Measurements from ENCODE around the gene TOB1. TPM values are rescaled to one million over a fixed set of nuclear protein-coding genes. Genes with fewer than 3 reads are reported as not detected.

Gene TOB1
- total RNA-seq, 1 experiment from 2014 or later: 53.1 TPM

DNA sequence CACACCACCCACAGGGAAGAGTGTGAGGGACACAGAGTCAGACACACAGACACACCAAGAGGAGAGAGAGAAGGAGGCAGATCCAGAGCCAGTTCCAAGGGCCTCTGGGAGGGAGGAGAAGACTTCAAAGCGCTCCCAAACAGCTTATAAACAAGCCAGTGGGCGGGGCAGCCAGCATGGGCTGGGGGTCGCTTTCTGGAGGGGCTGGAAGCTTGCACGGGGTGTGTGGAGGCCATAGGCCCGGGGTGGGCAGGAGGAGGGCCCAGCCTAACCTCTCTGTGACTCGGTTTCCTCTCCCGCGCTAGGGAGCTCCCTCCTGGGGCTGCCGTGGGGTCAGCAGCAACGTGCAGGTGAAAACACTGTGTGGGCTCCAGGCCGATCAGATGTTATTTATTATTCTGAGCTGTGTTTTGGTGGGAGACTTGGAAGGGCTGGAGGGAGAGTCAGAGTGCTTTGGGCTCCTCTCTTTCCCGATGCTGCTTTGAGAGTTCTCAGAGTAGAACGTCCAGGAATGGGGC lies 33.2 kb downstream of the TOB1 start:
- CTCF ChIA-PET: interaction anchor here (0.7 to 4.6 kb wide), 3 partner anchors 8 to 49 kb away, joined by 3 to 38 read pairs (median 3); no protein-coding TSS in a partner anchor

DNA sequence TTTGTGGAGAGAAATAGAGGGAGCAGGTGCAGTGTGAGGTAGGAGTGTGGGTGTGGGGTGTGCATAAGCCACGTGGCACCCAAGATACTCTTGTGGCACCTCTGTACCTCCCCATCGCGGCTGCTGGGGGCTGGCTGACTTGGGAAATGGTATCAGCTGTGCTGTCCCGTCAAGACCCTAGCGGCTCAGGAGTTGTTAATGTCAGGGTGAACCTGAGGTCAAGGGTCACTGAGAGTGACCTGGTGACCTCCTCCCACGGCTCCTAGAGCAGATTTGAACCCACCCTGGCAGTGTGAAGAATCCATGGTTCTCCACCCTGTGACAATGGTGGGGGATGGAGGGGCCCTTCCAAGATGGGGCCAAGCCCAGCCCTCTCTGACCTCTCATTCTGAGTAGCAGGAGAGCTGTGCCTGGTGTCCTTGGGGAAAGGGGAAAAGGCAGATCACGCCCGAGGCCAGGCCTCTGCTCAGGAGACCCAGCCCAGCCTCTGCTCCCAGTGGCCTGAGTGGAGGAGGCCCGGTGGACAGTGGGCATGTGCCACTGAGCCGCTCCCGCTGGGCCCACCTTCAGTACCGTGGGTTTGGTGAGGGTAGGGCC lies 33.8 kb downstream of the TOB1 start:
- no peaks in the 10 kb centered on the region for H3K36me3 Mint-ChIP-seq (ENCODE audit: insufficient read depth, unreplicated experiment)
- H3K27ac Mint-ChIP-seq (ENCODE audit: low read depth, unreplicated experiment): no peak overlapping the region
- no peaks in the 10 kb centered on the region for H3K27me3 Mint-ChIP-seq (ENCODE audit: insufficient read depth, unreplicated experiment)
- DNase-seq (ENCODE audit: unreplicated experiment): no peak
- ChIA-PET CTCF (interaction anchor here (0.7 to 4.6 kb wide), 3 partner anchors 9 to 49 kb away, joined by 3 to 38 read pairs (median 3); no protein-coding TSS in a partner anchor), POLR2A (no interaction called here)
- H3K9me3 Mint-ChIP-seq (ENCODE audit: unreplicated experiment): no peaks in the 10 kb centered on the region
- intact Hi-C loops (cut with micrococcal nuclease): no loop called here
- TF ChIP-seq CTCF (IDR thresholded peaks at IDR 0.05; ENCODE audit: unreplicated experiment): no peak
- no peaks in the 10 kb centered on the region for H3K4me1 Mint-ChIP-seq (ENCODE audit: insufficient read depth, unreplicated experiment)
- no TSS peak for BruUV-seq (replicated peaks)
- no peak overlapping the region for H3K4me3 Mint-ChIP-seq (ENCODE audit: unreplicated experiment)

More for the DNA sequence above, 33.2 kb downstream of the TOB1 start:
- TF ChIP-seq CTCF (IDR thresholded peaks at IDR 0.05; ENCODE audit: unreplicated experiment): no peak
- H3K9me3 Mint-ChIP-seq (ENCODE audit: unreplicated experiment): no peaks in the 10 kb centered on the region
- H3K4me3 Mint-ChIP-seq (ENCODE audit: unreplicated experiment): no peak overlapping the region
- H3K36me3 Mint-ChIP-seq (ENCODE audit: insufficient read depth, unreplicated experiment): no peaks in the 10 kb centered on the region
- intact Hi-C loops (cut with micrococcal nuclease): no loop called here
- no peak overlapping the region for H3K27ac Mint-ChIP-seq (ENCODE audit: low read depth, unreplicated experiment)
- H3K27me3 Mint-ChIP-seq (ENCODE audit: insufficient read depth, unreplicated experiment): no peaks in the 10 kb centered on the region
- no peak for DNase-seq (ENCODE audit: unreplicated experiment)
- BruUV-seq (replicated peaks): no TSS peak
- no peaks in the 10 kb centered on the region for H3K4me1 Mint-ChIP-seq (ENCODE audit: insufficient read depth, unreplicated experiment)
- POLR2A ChIA-PET: no interaction called here

- no peak for DNase-seq (ENCODE audit: unreplicated experiment)
- TF ChIP-seq CTCF (IDR thresholded peaks at IDR 0.05; ENCODE audit: unreplicated experiment): no peak
- H3K4me3 Mint-ChIP-seq (ENCODE audit: unreplicated experiment): no peak overlapping the region
- H3K27ac Mint-ChIP-seq (ENCODE audit: low read depth, unreplicated experiment): no peak overlapping the region
- intact Hi-C loops (cut with micrococcal nuclease): no loop called here
- no peaks in the 10 kb centered on the region for H3K4me1 Mint-ChIP-seq (ENCODE audit: insufficient read depth, unreplicated experiment)
- no peaks in the 10 kb centered on the region for H3K27me3 Mint-ChIP-seq (ENCODE audit: insufficient read depth, unreplicated experiment)
- BruUV-seq (replicated peaks): no TSS peak
- H3K36me3 Mint-ChIP-seq (ENCODE audit: insufficient read depth, unreplicated experiment): no peaks in the 10 kb centered on the region
- CTCF ChIA-PET: interaction anchor here (1.8 to 4.6 kb wide), 2 partner anchors 14 to 48 kb away, joined by 4 to 38 read pairs; no protein-coding TSS in a partner anchor
- POLR2A ChIA-PET: no interaction called here
- no peaks in the 10 kb centered on the region for H3K9me3 Mint-ChIP-seq (ENCODE audit: unreplicated experiment)
These were observed 34.7 kb downstream of the TOB1 start for GRCh38 chr17:50831471-50831928.

- H3K4me1 Mint-ChIP-seq (ENCODE audit: insufficient read depth, unreplicated experiment): no peaks in the 10 kb centered on the region
- H3K36me3 Mint-ChIP-seq (ENCODE audit: insufficient read depth, unreplicated experiment): no peaks in the 10 kb centered on the region
- intact Hi-C loops (cut with micrococcal nuclease): no loop called here
- POLR2A ChIA-PET: no interaction called here
- no TSS peak for BruUV-seq (replicated peaks)
- TF ChIP-seq CTCF (IDR thresholded peaks at IDR 0.05; ENCODE audit: unreplicated experiment): no peak
- H3K9me3 Mint-ChIP-seq (ENCODE audit: unreplicated experiment): no peaks in the 10 kb centered on the region
- CTCF ChIA-PET: interaction anchor here (1.4 to 1.8 kb wide), 3 partner anchors 14 to 48 kb away, joined by 4 to 8 read pairs (median 7); no protein-coding TSS in a partner anchor
- no peak overlapping the region for H3K4me3 Mint-ChIP-seq (ENCODE audit: unreplicated experiment)
- H3K27me3 Mint-ChIP-seq (ENCODE audit: insufficient read depth, unreplicated experiment): no peaks in the 10 kb centered on the region
- no peak for DNase-seq (ENCODE audit: unreplicated experiment)
- H3K27ac Mint-ChIP-seq (ENCODE audit: low read depth, unreplicated experiment): no peak overlapping the region
These were observed 35.2 kb downstream of the TOB1 start for GRCh38 chr17:50830994-50831393.

Data from MCF 10A (cell line).